Kidney (tissue), 14 donors: ENCODE data around the gene KNCN. TPM values are rescaled to one million over a fixed set of nuclear protein-coding genes. Genes with fewer than 3 reads are reported as not detected.

Experiments used
- DNase-seq, 5 donors: peaks; one replicate each; pipeline ENCODE4 v3.0.0-alpha.2; 2013 to 2020
- FAIRE-seq: peaks from 2 replicates; lab custom pipeline; 2012; peaks lifted over from hg19 to GRCh38; lab: Jason Lieb, UNC
- H3K27ac ChIP-seq, 2 donors: one replicate each; pipeline ENCODE4 v1.7.0; 2013; ENCODE audit warnings: low read depth in 2 of 2, low read length in 2 of 2, inconsistent platforms in 1 of 2
- H3K27me3 ChIP-seq: one replicate; pipeline ENCODE4 v1.7.1; 2013; ENCODE audit warnings: low read length, inconsistent platforms; ENCODE audit not compliant: control insufficient read depth, insufficient read depth
- H3K36me3 ChIP-seq, 3 donors: one replicate each; pipeline versions ENCODE4 v1.7.0 to v1.7.1; 2013; ENCODE audit warnings: low read length in 3 of 3, control low read depth in 1 of 3, inconsistent platforms in 1 of 3; ENCODE audit not compliant: insufficient read depth in 3 of 3, control insufficient read depth in 2 of 3
- H3K4me1 ChIP-seq, 3 donors: one replicate each; pipeline versions ENCODE4 v1.7.0 to v1.7.1; 2013; ENCODE audit warnings: low read length in 3 of 3, inconsistent platforms in 1 of 3, low read depth in 1 of 3; ENCODE audit not compliant: control insufficient read depth in 2 of 3, insufficient read depth in 2 of 3
- H3K4me3 ChIP-seq, 3 donors: one replicate each; pipeline versions ENCODE4 v1.7.0 to v1.8.1; 2013; ENCODE audit warnings: low read length in 3 of 3, control low read depth in 1 of 3, inconsistent platforms in 1 of 3
- H3K9ac ChIP-seq, 3 donors: one replicate each; pipeline versions ENCODE4 v1.7.0 to v1.7.1; 2013; ENCODE audit warnings: low read length in 3 of 3, control low read depth in 1 of 3, inconsistent platforms in 1 of 3
- H3K9me3 ChIP-seq, 3 donors: one replicate each; pipeline versions ENCODE4 v1.7.0 to v1.7.1; 2013; ENCODE audit warnings: low read length in 3 of 3, control low read depth in 1 of 3, inconsistent platforms in 1 of 3; ENCODE audit not compliant: control insufficient read depth in 2 of 3, insufficient read depth in 1 of 3
- intact Hi-C: fragments of 100-400 bp; cut with DNase I; formaldehyde crosslinking; loops from one replicate; pipeline ENCODE4 v1.11.1; 2022
- polyA plus RNA-seq: library from polyadenylated mRNA; stranded (reverse); fragments of 350-450 nt; fragmentation: Illumina TruSeq; extraction: RNeasy Lipid Tissue Mini Kit (QIAGEN cat#74804); gene quantifications from one replicate; pipeline ENCODE4 v1.2.3, GENCODE V29; 2014; ENCODE audit warnings: low read depth, low replicate concordance; ENCODE audit not compliant: insufficient read depth
- total RNA-seq: library from RNA; stranded (reverse); fragmentation: NEBNext Ultra II Directional; extraction: Animal tissue kit (Norgen Biotek cat#: 25700); gene quantifications from one replicate; pipeline ENCODE4 v1.2.1, GENCODE V29; 2021
- TF ChIP-seq, protein P1 (sequence below): IDR thresholded peaks from 3 replicates; pipeline ENCODE4 v1.5.1; 2012; ENCODE audit warnings: mild to moderate bottlenecking, moderate library complexity, borderline replicate concordance; ENCODE audit not compliant: insufficient read depth; ENCODE audit errors: extremely low read depth
- donor health status: control.
- donor health status: control.
- donor health status: control.
- donor health status: control.
- donor health status: control.
- donor health status: DM: yes; HTN: yes; CAD: no.
- donor health status: Normal renal cell carcinoma (clear cell type).

The KNCN gene
- total and polyA plus RNA-seq, 2 donors from 2014 or later: not detected

DNA sequence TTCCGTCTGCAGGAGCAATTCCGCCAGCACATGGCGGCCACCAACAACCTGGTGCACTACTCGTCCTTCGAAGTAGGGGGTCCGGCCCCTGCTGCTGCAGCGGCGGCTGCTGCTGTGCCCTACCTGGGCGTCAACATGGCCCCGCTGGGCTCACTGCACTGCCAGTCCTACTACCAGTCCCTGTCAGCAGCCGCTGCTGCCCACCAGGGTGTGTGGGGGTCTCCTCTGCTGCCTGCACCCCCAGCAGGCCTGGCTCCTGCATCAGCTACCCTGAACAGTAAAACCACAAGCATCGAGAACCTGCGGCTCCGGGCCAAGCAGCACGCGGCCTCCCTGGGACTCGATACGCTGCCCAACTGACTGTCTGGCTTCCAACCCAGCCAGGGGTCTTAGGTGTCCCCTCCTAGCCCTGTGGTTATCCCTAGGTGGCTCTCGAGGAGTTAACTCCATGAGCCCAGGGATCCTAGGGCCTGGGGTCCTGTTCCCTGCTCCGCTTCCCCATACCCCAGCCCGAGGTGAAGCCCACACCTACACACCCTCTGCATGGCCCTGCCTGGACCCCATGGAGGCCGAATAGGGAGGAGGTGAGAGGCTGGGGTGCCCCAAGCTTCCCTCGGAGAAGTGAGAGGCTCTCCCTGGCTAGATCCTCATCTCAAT lies 39.2 kb downstream of the KNCN start:
- Histone ChIP-seq H3K9ac (no peak overlapping the region), H3K9me3 (no peaks in the 10 kb centered on the region), H3K27me3 (peaks cover 2% of the 10 kb centered on the region), H3K27ac (no peak overlapping the region), H3K4me3 (no peak overlapping the region), H3K36me3 (no peaks in the 10 kb centered on the region), H3K4me1 (peaks cover 0 to 6% (median 0%) of the 10 kb centered on the region in 3 donors)
- TF ChIP-seq, protein P1, sequence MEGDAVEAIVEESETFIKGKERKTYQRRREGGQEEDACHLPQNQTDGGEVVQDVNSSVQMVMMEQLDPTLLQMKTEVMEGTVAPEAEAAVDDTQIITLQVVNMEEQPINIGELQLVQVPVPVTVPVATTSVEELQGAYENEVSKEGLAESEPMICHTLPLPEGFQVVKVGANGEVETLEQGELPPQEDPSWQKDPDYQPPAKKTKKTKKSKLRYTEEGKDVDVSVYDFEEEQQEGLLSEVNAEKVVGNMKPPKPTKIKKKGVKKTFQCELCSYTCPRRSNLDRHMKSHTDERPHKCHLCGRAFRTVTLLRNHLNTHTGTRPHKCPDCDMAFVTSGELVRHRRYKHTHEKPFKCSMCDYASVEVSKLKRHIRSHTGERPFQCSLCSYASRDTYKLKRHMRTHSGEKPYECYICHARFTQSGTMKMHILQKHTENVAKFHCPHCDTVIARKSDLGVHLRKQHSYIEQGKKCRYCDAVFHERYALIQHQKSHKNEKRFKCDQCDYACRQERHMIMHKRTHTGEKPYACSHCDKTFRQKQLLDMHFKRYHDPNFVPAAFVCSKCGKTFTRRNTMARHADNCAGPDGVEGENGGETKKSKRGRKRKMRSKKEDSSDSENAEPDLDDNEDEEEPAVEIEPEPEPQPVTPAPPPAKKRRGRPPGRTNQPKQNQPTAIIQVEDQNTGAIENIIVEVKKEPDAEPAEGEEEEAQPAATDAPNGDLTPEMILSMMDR: no peak
- DNase-seq (peak in 1 of 5 donors; percentile 73), FAIRE-seq (no peak)
- intact Hi-C loops: no loop called here

GRCh38 chr1:46510998-46511365 lies 40.5 kb downstream of the KNCN start:
- intact Hi-C loops: no loop called here
- TF ChIP-seq, protein P1: no peak
- Histone ChIP-seq H3K36me3 (no peaks in the 10 kb centered on the region), H3K4me3 (no peak overlapping the region), H3K9ac (no peak overlapping the region), H3K27ac (no peak overlapping the region), H3K9me3 (no peaks in the 10 kb centered on the region), H3K4me1 (no peaks in the 10 kb centered on the region), H3K27me3 (no peaks in the 10 kb centered on the region)
- peak in 1 of 5 donors; percentile 43 for DNase-seq
- no peak for FAIRE-seq

- FAIRE-seq (no peak), DNase-seq (peak in 1 of 5 donors; percentile 34)
- no peak overlapping the region for H3K27ac ChIP-seq
- TF ChIP-seq, protein P1: no peak
- H3K27me3 ChIP-seq: no peaks in the 10 kb centered on the region
- H3K36me3 ChIP-seq: no peaks in the 10 kb centered on the region
- H3K4me1 ChIP-seq: no peaks in the 10 kb centered on the region
- no peak overlapping the region for H3K9ac ChIP-seq
- H3K4me3 ChIP-seq: no peak overlapping the region
- no peaks in the 10 kb centered on the region for H3K9me3 ChIP-seq
- intact Hi-C loops: no loop called here
These were observed 41.0 kb downstream of the KNCN start for GRCh38 chr1:46510341-46510997.
